Thyroid gland (tissue), 4 donors: ENCODE results near the gene RGP1.

ENCODE experiments used
- POLR2A ChIP-seq, 2 donors: fragments of 450-650 bp; IDR thresholded peaks; one replicate each; pipeline ENCODE4 v1.6.1; 2017; ENCODE audit warnings: antibody characterized with exemption in 2 of 2, mild to moderate bottlenecking in 2 of 2, moderate library complexity in 1 of 2
- TF ChIP-seq, protein P1 (sequence below), 6 experiments: fragments of 200-600 bp in 3 of 6; fragments of 450-650 bp in 3 of 6; sonication (generic) in 3 of 6; IDR thresholded peaks; one replicate each; pipeline ENCODE4 v1.5.1; 2016 to 2019; ENCODE audit warnings: antibody characterized with exemption in 6 of 6, mild to moderate bottlenecking in 2 of 6, inconsistent platforms in 1 of 6, moderate library complexity in 1 of 6

DNA sequence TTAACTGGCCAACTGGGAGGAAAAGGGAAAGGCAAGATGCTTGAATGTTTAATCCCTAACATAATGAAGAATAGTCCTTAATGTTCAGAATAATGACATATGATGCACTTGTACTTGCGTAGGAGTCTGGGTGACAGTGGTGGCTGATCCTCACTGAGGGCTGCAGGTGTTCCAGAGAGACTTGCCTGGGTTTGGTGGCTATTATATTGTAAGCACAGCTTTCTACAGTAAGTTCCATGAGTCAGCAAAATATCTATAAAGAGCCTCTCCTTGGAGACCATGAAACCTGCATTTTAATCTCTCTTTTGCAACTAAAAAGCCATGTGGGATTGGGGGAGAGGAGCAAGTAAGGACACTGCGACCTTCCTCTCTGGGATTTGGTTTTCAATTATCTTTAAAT is 40.5 kb downstream of the RGP1 start:
- TF ChIP-seq, protein P1, sequence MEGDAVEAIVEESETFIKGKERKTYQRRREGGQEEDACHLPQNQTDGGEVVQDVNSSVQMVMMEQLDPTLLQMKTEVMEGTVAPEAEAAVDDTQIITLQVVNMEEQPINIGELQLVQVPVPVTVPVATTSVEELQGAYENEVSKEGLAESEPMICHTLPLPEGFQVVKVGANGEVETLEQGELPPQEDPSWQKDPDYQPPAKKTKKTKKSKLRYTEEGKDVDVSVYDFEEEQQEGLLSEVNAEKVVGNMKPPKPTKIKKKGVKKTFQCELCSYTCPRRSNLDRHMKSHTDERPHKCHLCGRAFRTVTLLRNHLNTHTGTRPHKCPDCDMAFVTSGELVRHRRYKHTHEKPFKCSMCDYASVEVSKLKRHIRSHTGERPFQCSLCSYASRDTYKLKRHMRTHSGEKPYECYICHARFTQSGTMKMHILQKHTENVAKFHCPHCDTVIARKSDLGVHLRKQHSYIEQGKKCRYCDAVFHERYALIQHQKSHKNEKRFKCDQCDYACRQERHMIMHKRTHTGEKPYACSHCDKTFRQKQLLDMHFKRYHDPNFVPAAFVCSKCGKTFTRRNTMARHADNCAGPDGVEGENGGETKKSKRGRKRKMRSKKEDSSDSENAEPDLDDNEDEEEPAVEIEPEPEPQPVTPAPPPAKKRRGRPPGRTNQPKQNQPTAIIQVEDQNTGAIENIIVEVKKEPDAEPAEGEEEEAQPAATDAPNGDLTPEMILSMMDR (IDR thresholded peaks at IDR 0.05): no peak
- TF ChIP-seq POLR2A (IDR thresholded peaks at IDR 0.05): no peak
